LNCAP (cell line): ENCODE data around the gene CHMP4B.

Experiments used
- TF ChIP-seq, protein P1 (sequence below): fragments of 450-650 bp; IDR thresholded peaks from 2 replicates; pipeline ENCODE4 v1.5.1; 2017; ENCODE audit warnings: mild to moderate bottlenecking

CHMP4B gene

GRCh38 chr20:33822991-33823390, 11.8 kb downstream of the CHMP4B start:
- TF ChIP-seq, protein P1, sequence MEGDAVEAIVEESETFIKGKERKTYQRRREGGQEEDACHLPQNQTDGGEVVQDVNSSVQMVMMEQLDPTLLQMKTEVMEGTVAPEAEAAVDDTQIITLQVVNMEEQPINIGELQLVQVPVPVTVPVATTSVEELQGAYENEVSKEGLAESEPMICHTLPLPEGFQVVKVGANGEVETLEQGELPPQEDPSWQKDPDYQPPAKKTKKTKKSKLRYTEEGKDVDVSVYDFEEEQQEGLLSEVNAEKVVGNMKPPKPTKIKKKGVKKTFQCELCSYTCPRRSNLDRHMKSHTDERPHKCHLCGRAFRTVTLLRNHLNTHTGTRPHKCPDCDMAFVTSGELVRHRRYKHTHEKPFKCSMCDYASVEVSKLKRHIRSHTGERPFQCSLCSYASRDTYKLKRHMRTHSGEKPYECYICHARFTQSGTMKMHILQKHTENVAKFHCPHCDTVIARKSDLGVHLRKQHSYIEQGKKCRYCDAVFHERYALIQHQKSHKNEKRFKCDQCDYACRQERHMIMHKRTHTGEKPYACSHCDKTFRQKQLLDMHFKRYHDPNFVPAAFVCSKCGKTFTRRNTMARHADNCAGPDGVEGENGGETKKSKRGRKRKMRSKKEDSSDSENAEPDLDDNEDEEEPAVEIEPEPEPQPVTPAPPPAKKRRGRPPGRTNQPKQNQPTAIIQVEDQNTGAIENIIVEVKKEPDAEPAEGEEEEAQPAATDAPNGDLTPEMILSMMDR = no peak

DNA sequence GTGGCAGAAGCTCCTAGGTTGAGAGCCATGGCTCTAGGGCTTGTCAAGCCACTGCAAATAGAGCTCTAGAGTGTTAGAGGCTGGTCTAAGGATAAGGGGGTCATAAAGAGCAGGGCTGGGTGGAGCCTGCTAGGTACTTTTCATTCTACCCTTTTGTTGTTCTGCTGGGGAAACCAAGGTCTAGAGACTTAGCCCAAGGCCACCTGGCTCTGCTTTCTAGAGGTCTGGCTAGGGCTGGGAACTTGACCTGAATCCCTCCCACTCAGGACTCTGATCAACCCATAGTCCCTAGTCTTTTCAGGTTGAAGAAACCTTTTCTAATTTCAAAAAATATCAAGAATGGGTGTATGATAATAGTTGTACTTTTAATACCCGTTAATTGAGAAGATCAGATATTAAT, 13.7 kb downstream of the CHMP4B start:
- TF ChIP-seq, protein P1 = no peak

GRCh38 chr20:33825340-33826269, 14.5 kb downstream of the CHMP4B start:
- TF ChIP-seq, protein P1 = no peak

DNA sequence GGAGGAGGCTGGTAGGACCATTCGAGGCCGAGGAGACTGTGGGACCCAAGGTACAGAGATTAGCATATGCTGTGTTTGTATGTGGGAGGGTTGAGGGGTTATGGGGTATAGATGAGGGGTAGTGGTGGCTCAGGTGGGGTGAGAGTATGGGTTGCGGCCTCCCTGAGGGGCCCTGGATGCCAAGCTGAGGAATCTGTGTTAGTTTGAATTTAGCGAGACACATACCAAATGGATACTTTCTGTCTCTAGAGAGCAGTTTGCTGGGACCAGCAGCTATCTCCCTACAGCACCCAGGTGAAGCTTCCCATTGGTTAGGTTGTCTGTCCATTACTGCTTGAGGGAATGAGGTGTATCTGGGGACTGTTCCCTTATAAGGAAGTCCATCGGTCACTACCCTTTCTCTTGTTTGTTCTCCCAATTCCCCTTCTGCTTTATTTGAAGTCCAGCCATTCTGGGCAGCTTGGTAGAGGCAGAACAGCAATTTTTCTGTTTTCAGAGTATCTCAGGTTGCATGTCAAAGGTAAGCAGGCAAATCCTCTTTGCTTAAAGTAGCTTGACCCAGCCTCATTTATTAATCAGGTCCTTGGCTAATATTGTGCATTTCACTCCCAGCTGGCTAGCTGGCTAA, 15.2 kb downstream of the CHMP4B start:
- TF ChIP-seq, protein P1 = no peak

DNA sequence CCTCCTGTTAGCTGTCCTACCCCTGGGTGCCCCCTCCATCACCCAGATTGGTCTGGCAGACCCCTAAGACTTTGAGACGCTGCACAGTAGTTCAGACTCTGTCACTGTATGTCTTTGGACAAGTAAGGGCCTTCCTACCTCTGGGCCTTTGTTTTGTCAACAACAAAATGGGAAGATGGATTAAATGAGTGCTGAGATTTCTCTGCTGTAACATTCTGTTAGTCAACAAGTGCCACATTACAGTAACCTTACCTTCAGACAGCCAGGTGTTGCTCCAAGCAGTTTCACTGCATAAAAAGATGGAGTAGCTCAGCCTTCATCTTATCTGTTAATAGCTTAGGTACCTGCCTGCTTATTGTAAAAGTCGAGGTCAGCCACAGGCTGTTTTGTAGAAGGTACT, 16.0 kb downstream of the CHMP4B start:
- TF ChIP-seq, protein P1 = no peak

DNA sequence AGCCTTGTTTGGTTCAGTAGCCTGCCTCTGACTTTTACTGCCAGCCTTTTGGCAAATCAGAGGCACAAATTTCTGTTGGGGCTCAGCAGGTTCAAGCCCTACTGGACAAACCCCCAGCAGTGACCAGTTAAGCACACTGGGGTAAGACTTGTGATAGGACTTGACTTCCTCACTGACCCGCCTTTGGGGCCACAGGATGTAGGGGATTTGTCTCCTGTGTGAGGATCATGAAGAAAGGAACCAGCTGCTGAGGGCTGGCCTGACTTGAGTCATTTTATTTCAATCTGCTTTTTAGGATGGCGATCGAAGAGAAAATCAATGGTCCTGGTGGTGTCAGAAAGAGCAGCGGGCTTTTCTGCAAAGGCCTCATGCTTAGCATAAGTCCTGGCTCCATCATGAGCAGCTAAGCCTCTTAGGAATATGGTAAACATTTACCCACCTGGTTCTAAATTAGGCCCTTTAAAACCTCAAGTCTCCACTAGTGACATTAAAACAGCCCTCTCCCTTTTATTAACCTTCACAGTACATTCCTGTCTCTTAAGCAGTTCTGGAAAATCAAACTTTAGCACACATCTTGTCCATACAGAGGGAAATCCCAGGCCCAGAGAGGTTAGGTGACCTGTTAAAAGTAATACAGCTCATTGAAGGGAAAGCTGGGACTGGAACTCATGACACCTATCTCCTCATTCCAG, 16.6 kb downstream of the CHMP4B start:
- TF ChIP-seq, protein P1 = no peak

- TF ChIP-seq, protein P1 = no peak
Measured at GRCh38 chr20:33828326-33828844, 17.2 kb downstream of the CHMP4B start.
